ENCODE measurements around the gene FARP1. TPM values are rescaled to one million over a fixed set of nuclear protein-coding genes. Genes with fewer than 3 reads are reported as not detected.

The FARP1 gene
- total and polyA plus RNA-seq, 2 of the 8 experiments (the other 6 are each of a cell fraction or from before 2014, with no cell fraction given), result 24.7 to 104 TPM

- Histone ChIP-seq H3K18ac (ENCODE audit: extremely low read depth, low read length) (no peak overlapping the region), H3K79me2 (ENCODE audit: control insufficient read depth in 1 of 2, insufficient read depth in 2 of 2, low read length in 2 of 2) (peaks cover 0 to 11% of the 10 kb centered on the region in 2 experiments; a peak in 2 of 4 replicates), H3K4me2 (ENCODE audit: insufficient read depth in 1 of 2, low read depth in 2 of 2, low read length in 2 of 2) (no peak overlapping the region), H4K5ac (ENCODE audit: insufficient read length, low read depth, low read length) (no peak overlapping the region), H3K79me1 (ENCODE audit: low read depth, low read length) (peaks cover 3% of the 10 kb centered on the region; the same call in 1 of the 2 replicates), H2AK5ac (ENCODE audit: low read depth, low read length) (no peak overlapping the region), H2BK5ac (ENCODE audit: low read depth, low read length) (no peak overlapping the region; the same call in 1 of the 2 replicates), H4K91ac (replicated peaks; ENCODE audit: insufficient read length, low read length) (no peak overlapping the region), H3K27ac (ENCODE audit: low read depth, low read length) (no peak overlapping the region), H2BK20ac (ENCODE audit: low read length) (no peak overlapping the region), H4K8ac (ENCODE audit: extremely low read depth, insufficient read depth, low read length) (no peak overlapping the region), H3K56ac (replicated peaks; ENCODE audit: insufficient read length, low read depth, low read length) (no peak overlapping the region), H3K4me1 (replicated peaks in 1 of 4; ENCODE audit: control insufficient read depth in 3 of 4, insufficient read depth in 4 of 4, low read length in 3 of 4) (no peaks in the 10 kb centered on the region), H2AFZ (ENCODE audit: low read length) (no peak overlapping the region), H3K36me3 (ENCODE audit: control insufficient read depth in 2 of 4, insufficient read depth in 4 of 4, low read length in 3 of 4) (peaks cover 8 to 57% (median 23%) of the 10 kb centered on the region in 4 experiments; a peak in 7 of 8 replicates), H2BK15ac (ENCODE audit: low read length) (no peak overlapping the region), H4K20me1 (replicated peaks in 1 of 2; ENCODE audit: control insufficient read depth in 1 of 2, insufficient read depth in 2 of 2, low read length in 2 of 2) (peaks cover 8 to 14% of the 10 kb centered on the region in 2 experiments), H3K9me3 (ENCODE audit: insufficient read depth in 2 of 2, low read depth in 1 of 2, low read length in 1 of 2) (no peaks in the 10 kb centered on the region), H2BK120ac (replicated peaks; ENCODE audit: low read depth, low read length) (no peak overlapping the region), H2BK12ac (ENCODE audit: low read depth, low read length) (no peak overlapping the region), H3K4ac (replicated peaks; ENCODE audit: insufficient read length, low read depth, low read length) (no peak overlapping the region), H3K9ac (replicated peaks in 1 of 4; ENCODE audit: extremely low read depth in 1 of 4, low read depth in 3 of 4, low read length in 3 of 4) (no peak overlapping the region), H3K23me2 (ENCODE audit: low read depth, low read length) (no peaks in the 10 kb centered on the region), H3K23ac (ENCODE audit: insufficient read length) (no peak overlapping the region), H3K4me3 (ENCODE audit: extremely low read depth in 1 of 4, insufficient read depth in 2 of 4, low read depth in 3 of 4, low read length in 4 of 4) (no peak overlapping the region), H3K14ac (ENCODE audit: insufficient read length) (no peak overlapping the region), H3K27me3 (replicated peaks in 1 of 4; ENCODE audit: control insufficient read depth in 3 of 4, extremely low read depth in 1 of 4, insufficient read depth in 3 of 4, low read length in 3 of 4) (no peaks in the 10 kb centered on the region)
- WGBS, 2 experiments (ENCODE audit: extremely low coverage in 1 of 2, insufficient coverage in 1 of 2, insufficient read length in 1 of 2, insufficient replicate concordance in 2 of 2, low coverage in 1 of 2, low lambda C conversion rate in 2 of 2, missing lambda C conversion rate in 1 of 2), result 89% methylated on average over 13 of the region's 13 CpGs; no CpG with 5 or more reads in 1 of the 2 experiments
- CTCF ChIA-PET (ENCODE audit: partially characterized antibody), result interaction anchor here (0.8 to 6.2 kb wide), 7 partner anchors 7 to 208 kb away, joined by 3 to 49 read pairs (median 5); no protein-coding TSS in a partner anchor
- DNase-seq (ENCODE audit: low read depth in 1 of 2, low spot score in 2 of 2), result no peak
- TF ChIP-seq KDM4A (IDR thresholded peaks at IDR 0.05; ENCODE audit: low read depth, low read length, severe bottlenecking) (no peak), RXRA (IDR thresholded peaks at IDR 0.05; ENCODE audit: insufficient read depth, low read depth, low read length) (no peak), NANOG (IDR thresholded peaks at IDR 0.05; ENCODE audit: insufficient read depth, low read depth, low read length, poor library complexity, severe bottlenecking) (no peak), MAFK (IDR thresholded peaks at IDR 0.05; ENCODE audit: low read depth, low read length) (no peak), HDAC6 (IDR thresholded peaks at IDR 0.05; ENCODE audit: low read depth, low read length) (no peak), POU5F1 (IDR thresholded peaks at IDR 0.05; ENCODE audit: low read depth, low read length) (no peak), GABPA (IDR thresholded peaks at IDR 0.05; ENCODE audit: borderline replicate concordance, insufficient read depth, low read length) (no peak), SIX5 (IDR thresholded peaks at IDR 0.05; ENCODE audit: low read depth, low read length) (no peak), TBP (IDR thresholded peaks at IDR 0.05; ENCODE audit: low read depth, low read length) (no peak), JUND (IDR thresholded peaks at IDR 0.05; ENCODE audit: low read length) (no peak), TAF1 (IDR thresholded peaks at IDR 0.05; ENCODE audit: low read depth, low read length) (no peak), KDM1A (IDR thresholded peaks at IDR 0.05; ENCODE audit: borderline replicate concordance, low read length) (no peak), CREB1 (IDR thresholded peaks at IDR 0.05) (no peak)
- TF ChIP-seq, protein P1, sequence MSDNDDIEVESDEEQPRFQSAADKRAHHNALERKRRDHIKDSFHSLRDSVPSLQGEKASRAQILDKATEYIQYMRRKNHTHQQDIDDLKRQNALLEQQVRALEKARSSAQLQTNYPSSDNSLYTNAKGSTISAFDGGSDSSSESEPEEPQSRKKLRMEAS (IDR thresholded peaks at IDR 0.05), result no peak
- FAIRE-seq, result no peak
- POLR2A ChIA-PET (ENCODE audit: partially characterized antibody), result interaction anchor here (0.6 kb wide), 1 partner anchor 131 kb away, joined by 3 read pairs; no protein-coding TSS in a partner anchor
Observed at GRCh38 chr13:98459721-98460370, 317.0 kb downstream of the FARP1 start.

All from H1 (cell line).